K562 (cell line): Measurements from ENCODE around the gene ZNF593OS. TPM values are rescaled to one million over a fixed set of nuclear protein-coding genes. Genes with fewer than 3 reads are reported as not detected.
A peak's percentile ranks its signal among the peaks of the same experiment; 100 is the strongest.

Experiments used
- ATF4 ChIP-seq: fragments of 450-650 bp; formaldehyde crosslinking; IDR thresholded peaks from 2 replicates; pipeline ENCODE4 v1.4.0; 2022; ENCODE audit warnings: mild to moderate bottlenecking, moderate library complexity
- CBX2 ChIP-seq: fragments of 200-600 bp; sonication (generic); IDR thresholded peaks from one replicate; pipeline ENCODE4 v1.6.1; 2012; ENCODE audit warnings: mild to moderate bottlenecking, low read length, inconsistent platforms; ENCODE audit not compliant: insufficient read depth, poor library complexity, severe bottlenecking
- E2F5 ChIP-seq: sonication (generic); formaldehyde crosslinking; IDR thresholded peaks from 2 replicates; pipeline ENCODE4 v1.8.0; 2022; ENCODE audit warnings: mild to moderate bottlenecking, missing genetic modification reagents
- GATAD2A ChIP-seq: fragments of 450-650 bp; IDR thresholded peaks from 2 replicates; pipeline ENCODE4 v1.6.1; 2017
- GTF2F1 ChIP-seq: IDR thresholded peaks from 2 replicates; pipeline ENCODE4 v1.6.1; 2011; ENCODE audit warnings: low read depth, low read length, improper control_type of control experiment
- MTA3 ChIP-seq: fragments of 450-650 bp; formaldehyde crosslinking; IDR thresholded peaks from 2 replicates; pipeline ENCODE4 v1.6.1; 2017; ENCODE audit warnings: mild to moderate bottlenecking, borderline replicate concordance
- NCOR1 ChIP-seq: fragments of 450-650 bp; IDR thresholded peaks from 2 replicates; pipeline ENCODE4 v1.6.1; 2016; ENCODE audit warnings: mild to moderate bottlenecking, moderate library complexity
- PRMT5 ChIP-seq: sonication (generic); formaldehyde crosslinking; IDR thresholded peaks from 2 replicates; pipeline ENCODE4 v1.5.0; 2020; ENCODE audit warnings: missing genetic modification reagents
- ZBTB11 ChIP-seq, 3 experiments: fragments of 200-800 bp in 1 of 3; fragments of 250-450 bp in 1 of 3; fragments of 450-650 bp in 1 of 3; sonication (Bioruptor Pico) in 1 of 3; sonication (Bioruptor generic) in 1 of 3; formaldehyde crosslinking in 1 of 3; IDR thresholded peaks; 2 replicates each; pipeline versions ENCODE4 v1.6.1 to v1.8.0; 2016 to 2022; ENCODE audit warnings: mild to moderate bottlenecking in 2 of 3, missing genetic modification characterization in 2 of 3, missing compliant biosample characterization in 1 of 3, moderate library complexity in 1 of 3
- ZKSCAN8 ChIP-seq: fragments of 200-800 bp; sonication (Bioruptor generic); IDR thresholded peaks from 2 replicates; pipeline ENCODE4 v1.6.1; 2016; ENCODE audit warnings: missing genetic modification characterization, missing compliant biosample characterization
- ZNF175 ChIP-seq: fragments of 200-800 bp; sonication (Bioruptor generic); IDR thresholded peaks from 2 replicates; pipeline ENCODE4 v1.6.1; 2016; ENCODE audit warnings: low read depth, mild to moderate bottlenecking, missing genetic modification characterization, missing compliant biosample characterization
- ZNF184 ChIP-seq: sonication (generic); formaldehyde crosslinking; IDR thresholded peaks from 2 replicates; pipeline ENCODE4 v1.5.0; 2020; ENCODE audit warnings: missing genetic modification reagents
- polyA plus RNA-seq, 8 experiments: library from polyadenylated mRNA; depleted of rRNA in 4 of 8; stranded (reverse) in 5 of 8; unstranded in 3 of 8; fragments of >200 nt; fragmentation: Nextera tagmentation in 2 of 8; fragmentation: Illumina TruSeq in 1 of 8; extraction: Ambion mirVana in 2 of 8; extraction: Trizol in 1 of 8; gene quantifications; 2 replicates each; pipeline versions ENCODE4 v1.2.1 to v1.2.3, GENCODE V29; 2011 to 2014; ENCODE audit warnings: inconsistent platforms in 1 of 8, missing spikeins in 1 of 8
- total RNA-seq, 7 experiments: library from RNA; depleted of rRNA in 6 of 7; stranded (reverse); fragments of >200 nt in 6 of 7; fragmentation: Illumina TruSeq in 2 of 7; extraction: Trizol in 2 of 7; gene quantifications; 2 replicates each; pipeline versions ENCODE4 v1.2.1 to v1.2.3, GENCODE V29; 2011 to 2021; ENCODE audit warnings: low replicate concordance in 1 of 7
- TF ChIP-seq, protein P1 (sequence below): fragments of 150-350 bp; conservative IDR thresholded peaks from 2 replicates; pipeline ENCODE4 v1.6.1; 2014; ENCODE audit warnings: low read length
- TF ChIP-seq, protein P2 (sequence below): IDR thresholded peaks from 2 replicates; pipeline ENCODE4 v1.6.1; 2014; ENCODE audit warnings: antibody characterized with exemption

ZNF593OS gene
- total and polyA plus RNA-seq, 9 of the 15 experiments (the other 6 are each of a cell fraction or from before 2014, with no cell fraction given): 0.24 to 0.27 TPM; not detected in 7

- TF ChIP-seq ZBTB11 (CRISPR knock-in tag; IDR thresholded peaks at IDR 0.05) (peak in 1 of 3 experiments; percentile 32; a peak in 1 of 6 replicates), PRMT5 (no peak), ZKSCAN8 (CRISPR knock-in tag) (no peak), GATAD2A (peak; percentile 75; the same call in 1 of the 2 replicates), ZNF184 (CRISPR knock-in tag) (no peak), MTA3 (peak; percentile 81), CBX2 (no peak), GTF2F1 (no peak), E2F5 (CRISPR knock-in tag) (no peak), ATF4 (CRISPR knock-in tag) (0 out of 2 replicates have a peak, but pooled peaks have one; percentile 4), NCOR1 (peak; percentile 60; the same call in 1 of the 2 replicates), ZNF175 (CRISPR knock-in tag) (peak; percentile 67; the same call in 1 of the 2 replicates)
- TF ChIP-seq, protein P1, sequence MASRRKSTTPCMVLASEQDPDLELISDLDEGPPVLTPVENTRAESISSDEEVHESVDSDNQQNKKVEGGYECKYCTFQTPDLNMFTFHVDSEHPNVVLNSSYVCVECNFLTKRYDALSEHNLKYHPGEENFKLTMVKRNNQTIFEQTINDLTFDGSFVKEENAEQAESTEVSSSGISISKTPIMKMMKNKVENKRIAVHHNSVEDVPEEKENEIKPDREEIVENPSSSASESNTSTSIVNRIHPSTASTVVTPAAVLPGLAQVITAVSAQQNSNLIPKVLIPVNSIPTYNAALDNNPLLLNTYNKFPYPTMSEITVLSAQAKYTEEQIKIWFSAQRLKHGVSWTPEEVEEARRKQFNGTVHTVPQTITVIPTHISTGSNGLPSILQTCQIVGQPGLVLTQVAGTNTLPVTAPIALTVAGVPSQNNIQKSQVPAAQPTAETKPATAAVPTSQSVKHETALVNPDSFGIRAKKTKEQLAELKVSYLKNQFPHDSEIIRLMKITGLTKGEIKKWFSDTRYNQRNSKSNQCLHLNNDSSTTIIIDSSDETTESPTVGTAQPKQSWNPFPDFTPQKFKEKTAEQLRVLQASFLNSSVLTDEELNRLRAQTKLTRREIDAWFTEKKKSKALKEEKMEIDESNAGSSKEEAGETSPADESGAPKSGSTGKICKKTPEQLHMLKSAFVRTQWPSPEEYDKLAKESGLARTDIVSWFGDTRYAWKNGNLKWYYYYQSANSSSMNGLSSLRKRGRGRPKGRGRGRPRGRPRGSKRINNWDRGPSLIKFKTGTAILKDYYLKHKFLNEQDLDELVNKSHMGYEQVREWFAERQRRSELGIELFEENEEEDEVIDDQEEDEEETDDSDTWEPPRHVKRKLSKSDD: no peak
- TF ChIP-seq, protein P2, sequence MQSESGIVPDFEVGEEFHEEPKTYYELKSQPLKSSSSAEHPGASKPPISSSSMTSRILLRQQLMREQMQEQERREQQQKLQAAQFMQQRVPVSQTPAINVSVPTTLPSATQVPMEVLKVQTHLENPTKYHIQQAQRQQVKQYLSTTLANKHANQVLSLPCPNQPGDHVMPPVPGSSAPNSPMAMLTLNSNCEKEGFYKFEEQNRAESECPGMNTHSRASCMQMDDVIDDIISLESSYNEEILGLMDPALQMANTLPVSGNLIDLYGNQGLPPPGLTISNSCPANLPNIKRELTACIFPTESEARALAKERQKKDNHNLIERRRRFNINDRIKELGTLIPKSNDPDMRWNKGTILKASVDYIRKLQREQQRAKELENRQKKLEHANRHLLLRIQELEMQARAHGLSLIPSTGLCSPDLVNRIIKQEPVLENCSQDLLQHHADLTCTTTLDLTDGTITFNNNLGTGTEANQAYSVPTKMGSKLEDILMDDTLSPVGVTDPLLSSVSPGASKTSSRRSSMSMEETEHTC: peak; percentile 69; the same call in 1 of the 2 replicates
Observed at GRCh38 chr1:26122988-26123973, 48.4 kb downstream of the ZNF593OS start (continued).
